GM13976 (cell line): Measurements from ENCODE around the gene BCAS4.
"Not testable (repeated sequence)": the region's sequence is repeated elsewhere in the genome, so short reads cannot be mapped to it uniquely, and the experiment has no call there.

Experiments used
- DNase-seq: peaks from one replicate; pipeline ENCODE4 v3.0.0; 2012; ENCODE audit warnings: low spot score
- in situ Hi-C: fragments of 300-500 bp; cut with MboI; formaldehyde crosslinking; loops from one replicate; pipeline ENCODE4 v1.12.0; 2022; ENCODE audit warnings: low sequenced_read_pairs, mixed read lengths, inconsistent platforms; ENCODE audit not compliant: unreplicated experiment
- TF ChIP-seq, protein P1 (sequence below): IDR thresholded peaks from 2 replicates; pipeline ENCODE4 v1.5.1; 2012; ENCODE audit warnings: borderline replicate concordance, mild to moderate bottlenecking; ENCODE audit not compliant: insufficient read depth; ENCODE audit errors: extremely low read depth, missing control alignments, control extremely low read depth

The BCAS4 gene

DNA sequence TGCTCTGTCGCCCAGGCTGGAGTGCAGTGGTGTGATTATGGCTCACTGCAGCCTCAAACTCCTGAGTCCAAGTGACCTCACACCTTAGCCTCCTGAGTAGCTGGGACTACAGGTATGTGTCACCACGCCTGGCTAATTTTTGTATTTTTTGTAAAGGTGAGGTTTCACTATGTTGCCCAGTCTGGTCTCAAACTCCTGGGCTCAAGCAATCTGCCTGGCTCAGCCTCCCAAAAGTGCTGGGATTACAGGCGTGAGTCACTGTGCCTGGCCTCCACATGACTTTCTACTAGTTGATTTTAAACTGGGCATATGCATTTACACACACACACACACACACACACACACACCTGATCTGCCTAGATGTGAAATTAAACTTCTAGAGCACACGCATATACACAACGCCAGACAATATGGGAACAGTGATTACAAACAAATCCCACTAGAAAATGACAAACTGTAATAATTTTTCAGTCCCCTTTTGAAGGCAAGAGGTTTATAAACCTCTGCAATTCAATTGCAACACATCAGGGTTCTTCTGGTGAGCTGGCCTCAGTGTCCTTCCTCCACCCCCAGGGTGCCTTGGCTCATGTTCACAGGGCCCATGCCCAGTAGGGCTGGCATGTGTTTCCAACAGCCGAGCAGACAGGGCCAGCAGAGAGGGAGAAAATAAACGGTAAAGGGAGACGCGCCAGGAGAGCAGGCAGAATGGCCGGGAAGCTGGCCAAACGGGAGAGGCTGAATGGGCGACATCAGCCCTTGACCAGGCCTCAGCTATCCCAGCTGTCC lies 32.2 kb upstream of the BCAS4 start:
- in situ Hi-C loops: no loop called here
- DNase-seq: no peak
- TF ChIP-seq, protein P1, sequence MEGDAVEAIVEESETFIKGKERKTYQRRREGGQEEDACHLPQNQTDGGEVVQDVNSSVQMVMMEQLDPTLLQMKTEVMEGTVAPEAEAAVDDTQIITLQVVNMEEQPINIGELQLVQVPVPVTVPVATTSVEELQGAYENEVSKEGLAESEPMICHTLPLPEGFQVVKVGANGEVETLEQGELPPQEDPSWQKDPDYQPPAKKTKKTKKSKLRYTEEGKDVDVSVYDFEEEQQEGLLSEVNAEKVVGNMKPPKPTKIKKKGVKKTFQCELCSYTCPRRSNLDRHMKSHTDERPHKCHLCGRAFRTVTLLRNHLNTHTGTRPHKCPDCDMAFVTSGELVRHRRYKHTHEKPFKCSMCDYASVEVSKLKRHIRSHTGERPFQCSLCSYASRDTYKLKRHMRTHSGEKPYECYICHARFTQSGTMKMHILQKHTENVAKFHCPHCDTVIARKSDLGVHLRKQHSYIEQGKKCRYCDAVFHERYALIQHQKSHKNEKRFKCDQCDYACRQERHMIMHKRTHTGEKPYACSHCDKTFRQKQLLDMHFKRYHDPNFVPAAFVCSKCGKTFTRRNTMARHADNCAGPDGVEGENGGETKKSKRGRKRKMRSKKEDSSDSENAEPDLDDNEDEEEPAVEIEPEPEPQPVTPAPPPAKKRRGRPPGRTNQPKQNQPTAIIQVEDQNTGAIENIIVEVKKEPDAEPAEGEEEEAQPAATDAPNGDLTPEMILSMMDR: no peak

DNA sequence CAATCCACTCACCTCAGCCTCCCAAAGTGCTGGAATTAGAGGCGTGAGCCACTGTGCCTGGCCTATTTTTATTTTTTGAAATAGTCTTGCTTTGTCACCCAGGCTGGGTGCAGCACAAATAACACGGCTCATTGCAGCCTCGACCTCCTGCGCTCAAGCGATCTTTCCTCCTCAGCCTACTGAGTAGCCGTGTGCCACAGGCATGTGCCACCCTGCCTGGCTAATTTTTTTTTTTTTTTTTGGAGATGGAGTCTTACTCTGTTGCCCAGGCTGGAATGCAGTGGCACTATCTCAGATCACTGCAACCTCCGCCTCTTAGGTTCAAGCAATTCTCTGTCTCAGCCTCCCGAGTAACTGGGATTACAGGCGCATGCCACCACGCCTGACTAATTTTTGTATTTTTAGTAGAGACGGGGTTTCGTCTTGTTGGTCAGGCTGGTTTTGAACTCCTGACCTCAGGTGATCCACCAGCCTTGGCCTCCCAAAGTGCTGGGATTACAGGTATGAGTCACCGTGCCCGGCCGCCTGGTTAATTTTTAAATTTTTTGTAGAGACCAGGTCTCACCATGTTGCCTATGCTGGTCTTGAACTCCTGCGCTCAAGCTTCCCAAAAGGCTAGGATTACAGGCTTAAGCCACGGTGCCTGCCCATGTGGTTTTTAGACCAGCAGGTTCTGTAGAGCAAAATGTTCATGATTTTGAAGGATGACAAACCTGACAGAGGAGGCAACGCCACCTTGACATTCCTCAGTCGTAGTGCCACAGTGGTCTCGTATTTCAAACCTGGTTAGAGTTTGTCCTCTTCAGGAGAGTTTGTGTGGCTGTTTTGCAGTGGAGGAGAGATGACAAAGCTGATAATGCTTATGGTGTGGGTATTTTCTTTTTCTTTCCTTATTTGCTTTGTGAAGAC lies 31.1 kb upstream of the BCAS4 start:
- in situ Hi-C loops, DNase-seq: not testable (repeated sequence)

DNA sequence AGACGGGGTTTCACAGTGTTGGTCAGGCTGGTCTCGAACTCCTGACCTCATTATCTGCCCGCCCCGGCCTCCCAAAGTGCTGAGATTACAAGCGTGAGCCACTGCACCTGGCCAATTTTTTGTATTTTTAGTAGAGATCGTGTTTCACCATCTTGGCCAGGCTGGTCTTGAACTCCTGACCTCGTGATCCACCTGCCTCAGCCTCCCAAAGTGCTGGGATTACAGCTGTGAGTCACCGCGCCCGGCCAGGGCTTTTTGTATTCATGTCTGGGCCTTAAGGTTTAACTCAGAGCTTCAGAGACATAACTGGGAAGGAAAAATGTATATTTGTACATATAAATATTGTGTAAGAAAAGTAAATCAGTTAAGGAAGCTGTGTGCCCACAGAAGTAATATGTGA lies 29.6 kb upstream of the BCAS4 start:
- DNase-seq, in situ Hi-C loops: not testable (repeated sequence)

DNA sequence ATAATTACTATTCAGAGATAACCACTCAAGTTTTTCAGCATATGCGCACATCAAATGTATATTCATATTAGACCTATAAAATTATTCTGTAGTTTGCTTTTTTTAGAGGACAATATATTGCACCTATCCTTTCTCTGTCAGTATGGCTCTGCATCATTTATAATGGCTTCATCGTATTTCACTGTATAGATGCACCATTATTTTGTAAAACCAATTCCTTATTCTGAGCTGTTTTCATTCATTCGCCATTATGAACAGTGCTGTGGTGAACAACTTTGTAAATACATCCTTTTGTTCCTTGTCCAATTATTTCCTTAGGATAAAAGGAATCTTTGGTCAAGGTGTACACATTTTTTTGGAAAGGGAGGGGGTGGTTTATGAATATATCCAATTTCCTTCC lies 29.2 kb upstream of the BCAS4 start:
- in situ Hi-C loops: no loop called here
- no peak for DNase-seq
- TF ChIP-seq, protein P1: no peak

DNA sequence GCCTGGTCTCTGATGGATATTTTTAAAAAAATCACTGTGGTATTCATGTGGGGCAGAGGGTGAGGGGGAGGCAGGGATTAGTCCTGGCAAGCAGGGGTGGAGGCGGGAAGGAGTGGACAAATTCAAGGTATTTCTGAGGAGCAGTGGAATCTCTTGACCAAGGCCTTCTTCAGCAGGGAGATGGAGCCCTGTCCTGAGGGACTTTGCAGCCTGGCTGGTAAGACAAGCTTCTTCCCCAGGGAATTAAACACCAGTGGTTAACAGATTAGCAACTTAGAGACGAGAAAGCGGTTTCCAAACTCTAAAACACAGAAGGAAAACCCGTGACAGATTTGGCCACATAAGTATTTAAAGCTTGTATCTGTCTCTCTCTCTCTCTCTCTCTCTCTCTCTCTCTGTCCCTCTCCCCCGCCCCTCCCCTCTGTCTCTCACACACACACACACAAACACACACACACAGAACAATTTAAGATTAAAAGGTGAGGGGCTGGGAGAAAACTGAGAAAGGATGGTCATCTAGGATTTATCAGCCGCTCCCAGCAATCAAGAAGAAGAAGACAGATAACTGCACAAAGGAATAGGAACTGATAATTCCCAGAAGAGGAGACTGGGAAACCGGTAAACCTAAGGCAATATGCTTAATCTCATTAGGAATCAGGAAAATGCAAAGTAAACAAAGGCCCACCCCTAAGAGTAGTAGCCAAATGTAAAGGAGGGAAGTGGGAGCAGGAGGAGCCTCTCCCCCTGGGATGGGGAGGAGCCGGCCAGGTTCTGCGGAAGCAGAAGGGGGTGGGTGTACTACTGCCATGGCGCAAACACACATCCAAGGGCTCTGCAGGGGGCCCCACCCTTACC lies 27.7 kb upstream of the BCAS4 start:
- in situ Hi-C loops, DNase-seq: not testable (repeated sequence)

DNA sequence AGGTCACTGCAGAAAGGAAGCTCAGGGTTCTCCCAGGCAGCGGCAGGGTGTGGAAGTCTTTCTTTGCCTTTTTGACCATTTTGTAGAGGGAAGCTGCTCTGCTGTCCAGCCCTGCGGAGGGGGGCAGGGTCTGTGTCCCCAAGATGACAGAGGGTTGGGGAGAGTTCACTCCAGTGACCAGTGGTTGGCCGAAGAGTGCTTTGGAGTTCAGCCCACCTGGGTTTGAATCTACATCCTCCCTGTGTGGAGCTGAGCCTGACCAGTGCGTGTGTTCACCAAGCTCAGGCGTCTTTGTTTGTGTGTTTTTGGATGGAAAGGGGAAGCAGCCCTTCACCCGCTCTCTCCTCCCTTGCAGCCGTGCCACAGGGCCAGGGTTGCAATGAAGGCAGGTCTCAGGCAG lies 25.9 kb upstream of the BCAS4 start:
- in situ Hi-C loops, DNase-seq: not testable (repeated sequence)

DNA sequence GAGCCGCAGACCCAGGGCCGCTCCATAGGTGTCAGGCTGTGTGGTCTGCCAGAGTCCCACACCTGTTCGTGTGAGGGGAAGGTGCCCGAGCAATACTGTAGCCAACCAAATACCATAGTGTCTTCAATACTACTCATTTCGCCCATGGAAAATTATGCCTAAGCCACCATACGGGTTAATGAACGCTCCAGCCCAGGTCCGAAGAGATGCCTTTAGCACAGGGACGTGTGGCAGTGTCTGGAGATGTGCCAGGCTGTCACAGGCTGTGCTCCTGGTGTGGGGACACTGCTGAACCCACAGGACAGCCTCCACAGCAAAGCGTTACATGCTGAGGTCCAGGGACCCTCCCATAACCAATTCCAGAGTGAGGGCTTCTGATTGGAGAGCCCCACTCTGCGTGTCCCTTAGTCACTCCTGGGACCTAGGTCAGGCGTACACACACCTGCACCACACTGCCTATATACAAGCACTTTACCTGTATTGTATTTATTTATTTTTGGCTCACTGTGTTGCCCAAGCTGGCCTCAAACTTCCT lies 25.2 kb upstream of the BCAS4 start:
- DNase-seq, in situ Hi-C loops: not testable (repeated sequence)

DNA sequence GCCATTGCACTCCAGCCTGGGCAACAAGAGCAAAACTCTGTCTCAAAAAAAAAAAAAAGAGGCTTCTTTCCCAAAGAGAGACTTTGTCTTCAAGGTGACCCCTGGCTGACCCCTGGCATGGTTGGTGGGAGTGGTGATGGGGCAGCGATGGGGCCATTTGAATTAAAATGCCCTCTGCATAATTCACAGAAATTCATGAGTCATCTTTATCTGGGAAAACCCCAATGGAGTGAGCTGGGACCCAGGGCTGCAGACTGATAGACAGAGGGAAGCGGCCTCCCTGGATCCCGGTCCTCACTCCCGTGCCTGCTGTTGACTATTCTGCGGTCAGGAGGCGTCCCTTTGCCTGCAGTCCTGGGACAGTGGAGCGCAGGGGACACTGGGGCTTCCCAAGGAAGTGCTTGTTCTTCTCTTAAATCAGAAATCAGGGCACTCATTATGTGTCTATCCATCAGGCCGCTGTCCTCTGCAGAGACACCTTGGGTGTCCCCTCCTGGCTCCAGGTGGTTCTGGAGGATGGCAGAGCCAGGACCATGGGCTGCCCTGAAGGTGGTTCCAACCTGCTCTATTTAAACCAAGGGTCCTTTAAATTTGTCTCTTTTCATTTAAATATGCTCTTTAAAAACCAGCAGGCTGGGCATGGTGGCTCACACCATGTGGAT lies 23.3 kb upstream of the BCAS4 start:
- DNase-seq, in situ Hi-C loops: not testable (repeated sequence)

DNA sequence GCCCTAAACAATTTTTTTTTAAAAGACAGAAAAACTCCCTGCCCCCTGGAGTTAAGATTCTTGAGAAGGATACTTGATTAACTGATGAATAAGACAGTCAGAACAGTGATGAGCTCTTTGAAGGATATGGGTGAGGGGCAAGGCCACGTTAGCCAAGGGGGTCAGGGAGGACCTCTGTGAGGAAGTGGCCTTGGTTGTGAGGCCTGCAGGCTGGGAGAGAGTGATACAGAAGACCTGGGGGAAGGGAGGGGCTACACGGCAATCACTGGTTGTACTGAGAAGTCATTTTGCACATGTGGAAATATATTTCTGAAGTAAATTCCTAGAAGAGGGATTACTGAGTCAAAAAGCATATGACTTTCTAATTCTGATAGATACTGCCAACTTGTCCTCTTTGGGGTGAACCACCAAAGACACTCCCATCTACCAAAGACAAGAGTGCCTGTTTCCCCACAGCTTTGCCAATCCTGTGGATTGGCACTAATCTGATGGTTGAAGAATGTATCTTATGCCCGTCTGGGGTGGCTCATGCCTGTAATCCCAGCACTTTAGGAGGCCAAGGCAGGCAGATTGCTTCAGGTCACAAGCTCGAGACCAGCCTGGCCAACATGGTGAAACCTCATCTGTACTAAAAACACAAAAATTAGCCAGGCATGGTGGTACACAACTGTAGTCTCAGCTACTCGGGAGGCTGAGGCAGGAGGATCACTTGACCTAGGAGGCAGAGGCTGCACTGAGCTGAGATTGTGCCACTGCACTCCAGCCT lies 22.3 kb upstream of the BCAS4 start:
- TF ChIP-seq, protein P1: no peak
- no peak for DNase-seq
- in situ Hi-C loops: no loop called here
